ENCODE measurements around the gene MYL6B.

GRCh38 chr12:56186957-56187356 lies 34.6 kb downstream of the MYL6B start:
- TF ChIP-seq EP300 (IDR thresholded peaks at IDR 0.05) (no peak), CTCF (IDR thresholded peaks at IDR 0.05) (no peak), POLR2A (IDR thresholded peaks at IDR 0.05) (no peak)
